H7 (cell line): ENCODE data around the gene IFNA17. TPM values are rescaled to one million over a fixed set of nuclear protein-coding genes. Genes with fewer than 3 reads are reported as not detected.
"Not testable (repeated sequence)": the region's sequence is repeated elsewhere in the genome, so short reads cannot be mapped to it uniquely, and the experiment has no call there.

Experiments
- DNase-seq: peaks from one replicate; pipeline ENCODE4 v3.0.0; 2012
- H3K27me3 ChIP-seq: 2 replicates; pipeline ENCODE4 v1.6.0; 2011; ENCODE audit warnings: mild to moderate bottlenecking, low read length; ENCODE audit not compliant: control insufficient read depth, insufficient read depth
- H3K36me3 ChIP-seq: replicated peaks from 2 replicates; pipeline ENCODE4 v1.5.1; 2011; ENCODE audit warnings: low read length; ENCODE audit not compliant: control insufficient read depth, insufficient read depth
- H3K4me3 ChIP-seq: 2 replicates; pipeline ENCODE4 v1.5.1; 2011; ENCODE audit warnings: low read depth, mild to moderate bottlenecking, control low read depth, low read length, moderate library complexity; ENCODE audit not compliant: insufficient read depth
- total RNA-seq: library from RNA; depleted of rRNA; stranded (reverse); fragments of >200 nt; shearing (Covaris generic); gene quantifications from 2 replicates; pipeline ENCODE4 v1.2.3, GENCODE V29; 2014

IFNA17 gene
- total RNA-seq, 1 experiment from 2014 or later: not detected

DNA sequence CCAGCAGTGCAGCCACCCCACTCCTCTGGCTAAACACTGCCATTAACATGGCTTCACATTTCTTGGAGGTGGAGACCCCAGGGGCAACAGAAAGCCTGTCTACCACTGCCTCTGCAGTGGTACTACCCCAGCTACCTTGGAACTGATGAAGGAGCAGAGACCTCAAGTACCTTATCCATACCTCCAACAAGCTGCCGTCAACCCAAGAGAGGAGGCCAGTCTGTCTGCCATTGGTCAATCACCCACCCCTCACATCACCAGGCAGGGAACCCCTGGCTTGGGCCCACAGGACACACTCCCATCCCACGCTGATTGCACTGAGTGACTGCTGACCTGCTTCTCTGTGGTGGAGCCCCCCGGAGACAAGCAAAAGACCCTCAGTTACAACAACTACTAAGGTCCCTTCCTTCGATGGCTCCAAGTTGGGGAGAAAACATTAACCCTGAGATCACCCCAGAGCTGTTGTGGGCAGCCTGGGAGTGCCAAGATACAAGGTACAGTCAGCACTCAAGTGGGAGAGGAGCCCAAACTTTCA, 6.2 kb upstream of the IFNA17 start:
- no peaks in the 10 kb centered on the region for H3K36me3 ChIP-seq
- H3K4me3 ChIP-seq: no peak overlapping the region
- H3K27me3 ChIP-seq: no peaks in the 10 kb centered on the region
- no peak for DNase-seq

DNA sequence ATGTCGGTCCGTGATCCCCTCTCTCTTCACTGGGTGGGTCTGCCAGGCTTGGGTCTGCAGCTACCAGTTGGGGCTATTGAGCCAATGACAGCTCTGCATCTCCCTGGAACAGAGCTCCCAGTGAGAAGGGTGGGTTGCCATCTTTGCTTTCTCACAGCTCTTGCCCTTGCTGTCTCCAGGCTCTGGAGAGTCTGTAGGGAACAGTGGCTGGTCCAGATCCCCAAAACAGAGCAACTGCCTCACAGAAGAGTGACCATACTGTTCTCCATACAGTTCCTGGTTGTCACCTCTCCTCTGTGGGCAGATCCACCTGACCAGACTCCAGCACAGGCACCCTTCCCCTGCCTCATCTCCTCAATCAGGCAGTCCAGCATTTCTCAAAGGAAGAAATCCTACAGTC, 5.2 kb upstream of the IFNA17 start:
- H3K4me3 ChIP-seq: no peak overlapping the region
- no peaks in the 10 kb centered on the region for H3K27me3 ChIP-seq
- no peak for DNase-seq
- H3K36me3 ChIP-seq: no peaks in the 10 kb centered on the region

DNA sequence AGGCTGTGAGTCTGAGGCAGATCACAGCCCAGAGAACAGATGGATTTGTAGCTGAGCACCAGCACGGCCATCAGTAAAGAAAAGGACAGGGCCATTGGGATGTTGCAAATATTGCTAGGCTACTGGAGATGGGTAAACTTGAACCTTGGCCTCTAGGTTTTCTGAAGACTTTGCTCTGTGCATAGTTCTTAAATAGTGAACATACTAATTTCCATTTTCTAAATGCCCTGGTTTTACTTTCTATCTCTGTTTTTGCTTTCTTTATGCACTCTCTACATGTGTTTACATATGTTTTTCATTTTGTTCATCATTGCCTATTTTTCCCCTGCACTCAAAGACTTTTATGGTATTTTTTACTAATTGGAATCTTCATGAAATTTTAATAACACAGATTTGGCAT, 10.8 kb downstream of the IFNA17 start, which contains the start of gene IFNA16:
Gene IFNA16 (minus strand): TSS at position 101 of the 400 bp plus-strand sequence. CDS start 6 bp downstream, at position 95.
- H3K36me3 ChIP-seq, DNase-seq, H3K27me3 ChIP-seq, H3K4me3 ChIP-seq: not testable (repeated sequence)

DNA sequence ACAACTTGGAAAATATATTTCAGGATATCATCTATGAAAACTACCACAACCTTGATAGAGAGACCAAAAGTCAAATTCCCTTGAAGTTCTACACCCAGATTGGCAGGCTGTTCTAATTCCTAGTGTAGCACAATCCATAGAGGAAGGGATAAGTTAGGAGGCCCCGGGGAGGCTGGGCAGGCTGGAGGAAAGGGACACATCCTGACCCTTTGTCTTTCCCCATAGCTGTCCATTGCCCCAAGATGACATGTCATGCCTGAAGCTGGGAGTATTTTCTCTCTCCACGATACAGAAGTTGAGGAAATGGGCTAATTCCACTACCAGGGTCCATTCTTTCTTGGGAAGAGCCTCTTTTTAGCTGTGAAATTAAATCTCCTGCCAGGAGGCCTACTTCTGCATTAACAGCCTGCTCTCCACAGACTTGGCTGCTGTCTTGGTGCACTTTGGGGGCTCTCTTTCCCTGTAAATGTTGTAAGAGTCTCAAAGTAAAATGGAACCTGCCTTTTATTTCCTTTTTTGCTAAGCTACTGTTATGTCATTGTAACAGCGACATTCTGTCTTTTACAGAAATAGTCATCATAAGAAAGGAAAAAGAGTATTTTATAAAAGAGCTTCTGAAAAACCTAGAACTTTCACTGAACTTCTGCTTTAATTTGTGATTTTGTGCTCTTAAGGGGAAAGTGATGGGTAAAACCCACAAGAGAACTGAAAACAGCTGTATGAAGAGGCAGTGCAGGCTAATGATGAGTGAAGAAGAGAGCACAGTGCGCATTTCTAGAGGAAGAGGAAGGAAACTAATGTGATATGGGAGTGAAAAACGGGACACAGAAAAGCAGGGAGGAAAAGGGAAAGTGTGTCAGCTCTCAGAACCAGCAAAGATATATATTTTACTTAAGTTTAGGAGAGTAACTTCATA, 14.4 kb downstream of the IFNA17 start:
- H3K4me3 ChIP-seq, H3K36me3 ChIP-seq, H3K27me3 ChIP-seq: not testable (repeated sequence)
- DNase-seq: peak; percentile 1

DNA sequence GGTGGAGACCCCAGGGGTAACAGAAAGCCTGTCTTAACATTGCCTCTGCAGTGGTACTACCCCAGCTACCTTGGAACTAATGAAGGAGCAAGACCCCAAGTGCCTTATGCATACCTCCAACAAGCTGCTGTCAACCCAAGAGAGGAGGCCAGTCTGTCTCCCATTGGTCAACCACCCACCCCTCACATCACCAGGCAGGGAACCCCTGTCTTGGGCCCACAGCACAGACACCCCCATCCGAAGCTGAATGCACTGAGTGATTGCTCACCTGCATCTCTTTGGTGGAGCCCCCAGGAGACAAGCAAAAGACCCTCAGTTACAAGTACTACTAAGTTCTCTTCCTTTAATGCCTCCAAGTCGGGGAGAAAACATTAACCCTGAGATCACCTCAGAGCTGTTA, 15.9 kb downstream of the IFNA17 start:
- H3K36me3 ChIP-seq, H3K27me3 ChIP-seq, DNase-seq, H3K4me3 ChIP-seq: not testable (repeated sequence)

DNA sequence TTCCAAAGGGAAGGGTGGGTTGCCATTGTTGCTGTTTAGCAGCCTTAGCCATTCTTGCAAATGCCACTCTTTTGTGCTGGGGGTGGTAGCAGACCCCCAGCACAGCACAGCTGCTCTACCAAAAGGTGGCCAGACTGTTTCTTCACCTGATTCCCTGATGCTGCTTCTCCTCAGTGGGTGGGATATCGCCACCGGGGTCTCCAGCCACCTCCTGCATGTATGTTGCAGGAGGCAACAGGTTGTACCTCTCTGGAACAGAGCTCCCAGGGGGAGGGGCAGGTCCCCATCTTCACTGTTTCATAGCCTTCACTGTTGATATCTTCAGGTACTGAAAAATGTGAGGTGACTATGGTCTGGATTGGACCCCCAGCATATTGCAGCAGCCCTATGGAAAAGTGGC, 17.2 kb downstream of the IFNA17 start:
- DNase-seq, H3K27me3 ChIP-seq, H3K36me3 ChIP-seq, H3K4me3 ChIP-seq: not testable (repeated sequence)

DNA sequence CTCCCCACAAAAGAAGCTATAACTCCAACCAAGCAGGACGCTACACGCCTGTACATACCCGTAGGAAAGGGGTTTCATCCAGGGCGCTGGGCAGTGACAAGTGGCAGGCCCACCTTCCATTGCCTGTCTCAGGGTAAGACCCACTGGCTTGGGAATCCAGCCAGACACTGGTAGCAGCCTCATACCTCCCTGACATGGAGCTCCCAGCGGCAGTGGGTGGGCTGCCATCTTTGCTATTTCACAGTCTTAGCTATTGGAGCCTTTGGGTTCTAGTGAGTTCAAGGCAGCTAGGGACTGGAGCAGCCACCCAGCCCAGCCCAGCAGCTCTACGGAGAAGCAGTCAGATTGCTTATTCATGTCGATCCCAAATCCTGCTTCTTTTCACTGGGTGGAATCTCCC, 17.7 kb downstream of the IFNA17 start:
- H3K27me3 ChIP-seq: no peaks in the 10 kb centered on the region
- no peak overlapping the region for H3K4me3 ChIP-seq
- no peaks in the 10 kb centered on the region for H3K36me3 ChIP-seq
- DNase-seq: no peak

DNA sequence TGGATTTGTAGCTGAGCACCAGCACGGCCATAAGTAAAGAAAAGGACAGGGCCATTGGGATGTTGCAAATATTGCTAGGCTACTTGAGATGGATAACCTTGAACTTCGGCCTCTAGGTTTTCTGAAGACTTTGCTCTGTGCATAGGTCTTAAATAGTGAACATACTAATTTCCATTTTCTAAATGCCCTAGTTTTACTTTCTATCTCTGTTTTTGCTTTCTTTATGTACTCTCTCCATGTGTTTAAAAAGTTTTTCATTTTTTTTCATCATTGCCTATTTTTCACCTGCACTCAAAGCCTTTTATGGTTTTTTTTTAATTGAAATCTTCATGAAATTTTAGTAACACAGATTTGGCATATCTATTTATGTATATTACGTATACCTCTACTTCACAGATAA, 21.0 kb downstream of the IFNA17 start, which contains the start of gene IFNA10:
Gene IFNA10 (minus strand): TSS at position 101 of the 400 bp plus-strand sequence. CDS start 46 bp downstream, at position 55.
- H3K4me3 ChIP-seq, DNase-seq, H3K27me3 ChIP-seq, H3K36me3 ChIP-seq: not testable (repeated sequence)

DNA sequence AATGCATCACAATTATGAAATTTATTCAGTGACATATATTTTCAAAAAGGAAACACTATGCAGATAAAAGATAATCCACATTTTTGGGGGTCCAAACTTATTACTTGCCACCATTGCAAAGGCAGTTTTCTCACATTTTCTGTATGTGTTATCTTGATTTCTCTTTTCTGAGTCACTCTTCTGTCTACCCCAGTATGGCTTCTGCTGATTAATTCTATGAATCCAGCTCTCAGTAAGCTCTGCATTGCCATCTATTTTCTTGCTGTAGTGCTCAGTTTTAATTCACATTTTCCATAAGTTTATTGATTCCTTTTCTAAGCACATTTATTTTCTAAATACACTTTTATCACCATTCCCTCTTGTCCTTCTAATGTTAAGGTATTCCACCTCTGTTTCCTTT, 22.8 kb downstream of the IFNA17 start:
- DNase-seq: no peak
- H3K4me3 ChIP-seq: no peak overlapping the region
- H3K36me3 ChIP-seq: no peaks in the 10 kb centered on the region
- H3K27me3 ChIP-seq: no peaks in the 10 kb centered on the region

DNA sequence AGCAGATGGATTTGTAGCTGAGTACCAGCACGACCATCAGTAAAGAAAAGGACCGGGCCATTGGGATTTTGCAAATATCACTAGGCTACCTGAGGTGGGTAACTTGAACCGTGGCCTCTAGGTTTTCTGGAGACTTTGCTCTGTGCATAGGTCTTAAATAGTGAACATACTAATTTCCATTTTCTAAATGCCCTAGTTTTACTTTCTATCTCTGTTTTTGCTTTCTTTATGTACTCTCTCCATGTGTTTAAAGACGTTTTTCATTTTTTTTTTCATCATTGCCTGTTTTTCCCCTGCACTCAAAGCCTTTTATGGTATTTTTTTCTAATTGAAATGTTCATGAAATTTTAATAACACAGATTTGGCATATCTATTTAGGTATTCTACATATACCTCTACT, 25.9 kb downstream of the IFNA17 start, which contains the start of gene IFNA7:
Gene IFNA7 (minus strand): TSS at position 101 of the 400 bp plus-strand sequence. CDS start 40 bp downstream, at position 61.
- not testable (repeated sequence) for H3K27me3 ChIP-seq, DNase-seq, H3K4me3 ChIP-seq, H3K36me3 ChIP-seq

DNA sequence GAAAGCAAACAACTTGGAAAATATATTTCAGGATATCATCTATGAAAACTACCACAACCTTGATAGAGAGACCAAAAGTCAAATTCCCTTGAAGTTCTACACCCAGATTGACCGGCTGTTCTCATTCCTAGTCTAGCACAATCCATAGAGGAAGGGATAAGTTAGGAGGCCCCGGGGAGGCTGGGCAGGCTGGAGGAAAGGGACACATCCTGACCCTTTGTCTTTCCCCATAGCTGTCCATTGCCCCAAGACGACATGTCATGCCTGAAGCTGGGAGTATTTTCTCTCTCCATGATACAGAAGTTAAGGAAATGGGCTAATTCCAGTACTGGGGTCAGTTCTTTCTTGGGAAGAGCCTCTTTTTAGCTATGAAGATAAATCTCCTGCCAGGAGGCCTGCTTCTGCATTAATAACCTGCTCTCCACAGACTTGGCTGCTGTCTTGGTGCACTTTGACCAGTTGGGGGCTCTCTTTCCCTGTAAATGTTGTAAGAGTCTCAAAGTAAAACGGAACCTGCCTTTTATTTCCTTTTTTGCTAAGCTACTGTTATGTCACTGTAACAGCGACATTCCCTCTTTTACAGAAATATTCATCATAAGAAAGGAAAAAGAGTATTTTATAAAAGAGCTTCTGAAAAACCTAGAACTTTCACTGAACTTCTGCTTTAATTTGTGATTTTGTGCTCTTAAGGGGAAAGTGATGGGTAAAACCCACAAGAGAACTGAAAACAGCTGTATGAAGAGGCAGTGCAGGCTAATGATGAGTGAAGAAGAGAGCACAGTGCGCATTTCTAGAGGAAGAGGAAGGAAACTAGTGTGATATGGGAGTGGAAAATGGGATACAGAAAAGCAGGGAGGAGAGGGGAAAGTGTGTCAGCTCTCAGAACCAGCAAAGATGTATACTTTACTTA, 32.9 kb downstream of the IFNA17 start:
- DNase-seq, H3K36me3 ChIP-seq, H3K27me3 ChIP-seq, H3K4me3 ChIP-seq: not testable (repeated sequence)

DNA sequence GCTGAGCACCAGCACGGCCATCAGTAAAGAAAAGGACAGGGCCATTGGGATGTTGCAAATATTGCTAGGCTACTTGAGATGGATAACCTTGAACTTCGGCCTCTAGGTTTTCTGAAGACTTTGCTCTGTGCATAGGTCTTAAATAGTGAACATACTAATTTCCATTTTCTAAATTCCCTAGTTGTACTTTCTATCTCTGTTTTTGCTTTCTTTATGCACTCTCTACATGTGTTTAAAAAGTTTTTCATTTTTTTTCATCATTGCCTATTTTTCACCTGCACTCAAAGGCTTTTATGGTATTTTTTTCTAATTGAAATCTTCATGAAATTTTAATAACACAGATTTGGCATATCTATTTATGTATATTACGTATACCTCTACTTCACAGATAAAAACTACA, 40.5 kb downstream of the IFNA17 start, which contains the start of gene IFNA4:
Gene IFNA4 (minus strand): TSS at position 101 of the 400 bp plus-strand sequence. CDS start 56 bp downstream, at position 45.
- not testable (repeated sequence) for H3K36me3 ChIP-seq, DNase-seq, H3K27me3 ChIP-seq, H3K4me3 ChIP-seq

DNA sequence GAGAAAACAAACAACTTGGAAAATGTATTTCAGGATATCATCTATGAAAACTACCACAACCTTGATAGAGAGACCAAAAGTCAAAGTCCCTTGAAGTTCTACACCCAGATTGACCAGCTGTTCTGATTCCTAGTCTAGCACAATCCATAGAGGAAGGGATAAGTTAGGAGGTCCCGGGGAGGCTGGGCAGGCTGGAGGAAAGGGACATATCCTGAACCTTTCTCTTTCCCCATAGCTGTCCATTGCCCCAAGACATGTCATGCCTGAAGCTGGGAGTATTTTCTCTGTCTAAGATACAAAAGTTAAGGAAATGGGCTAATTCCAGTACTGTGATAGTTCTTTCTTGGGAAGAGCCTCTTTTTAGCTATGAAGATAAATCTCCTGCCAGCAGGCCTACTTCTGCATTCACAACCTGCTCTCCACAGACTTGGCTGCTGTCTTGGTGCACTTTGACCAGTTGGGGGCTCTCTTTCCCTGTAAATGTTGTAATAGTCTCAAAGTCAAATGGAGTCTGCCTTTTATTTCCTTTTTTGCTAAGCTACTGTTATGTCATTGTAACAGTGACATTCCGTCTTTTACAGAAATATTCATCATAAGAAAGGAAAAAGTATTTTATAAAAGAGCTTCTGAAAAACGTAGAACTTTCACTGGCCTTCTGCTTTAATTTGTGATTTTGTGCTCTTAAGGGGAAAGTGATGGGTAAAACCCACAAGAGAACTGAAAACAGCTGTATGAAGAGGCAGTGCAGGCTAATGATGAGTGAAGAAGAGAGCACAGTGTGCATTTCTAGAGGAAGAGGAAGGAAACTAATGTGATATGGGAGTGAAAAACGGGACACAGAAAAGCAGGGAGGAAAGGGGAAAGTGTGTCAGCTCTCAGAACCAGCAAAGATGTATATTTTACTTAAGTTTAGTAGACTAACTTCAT, 44.9 kb downstream of the IFNA17 start:
- not testable (repeated sequence) for H3K27me3 ChIP-seq, H3K36me3 ChIP-seq, H3K4me3 ChIP-seq
- DNase-seq: peak; percentile 2
